HepG2 (cell line): ENCODE measurements around the gene TRMT10C. TPM values are rescaled to one million over a fixed set of nuclear protein-coding genes. Genes with fewer than 3 reads are reported as not detected.

Source experiments
- ARNT2 ChIP-seq: sonication (generic); formaldehyde crosslinking; IDR thresholded peaks from 2 replicates; pipeline ENCODE4 v1.8.0; 2022; ENCODE audit warnings: mild to moderate bottlenecking, low read depth, missing genetic modification reagents, moderate library complexity
- CC2D1A ChIP-seq: sonication (generic); formaldehyde crosslinking; IDR thresholded peaks from 2 replicates; pipeline ENCODE4 v1.8.1; 2023; ENCODE audit warnings: mild to moderate bottlenecking, missing genetic modification reagents
- CEBPG ChIP-seq: IDR thresholded peaks from 2 replicates; pipeline ENCODE4 v1.6.1; 2016
- ETV5 ChIP-seq: IDR thresholded peaks from 2 replicates; pipeline ENCODE4 v1.6.1; 2018; ENCODE audit warnings: missing biosample characterization, missing genetic modification reagents, inconsistent platforms, borderline replicate concordance
- HMG20B ChIP-seq: conservative IDR thresholded peaks from 2 replicates; pipeline ENCODE4 v1.6.1; 2016; ENCODE audit warnings: missing genetic modification reagents, missing compliant biosample characterization
- PRMT3 ChIP-seq: sonication (generic); formaldehyde crosslinking; IDR thresholded peaks from 2 replicates; pipeline ENCODE4 v1.8.1; 2022; ENCODE audit warnings: low read depth, mild to moderate bottlenecking, moderate library complexity, missing genetic modification reagents, borderline replicate concordance
- SATB2 ChIP-seq: sonication (generic); formaldehyde crosslinking; IDR thresholded peaks from 2 replicates; pipeline ENCODE4 v1.5.0; 2020; ENCODE audit warnings: missing genetic modification reagents
- SMARCE1 ChIP-seq: fragments of 450-650 bp; IDR thresholded peaks from 2 replicates; pipeline ENCODE4 v1.6.1; 2017; ENCODE audit warnings: borderline replicate concordance
- SOX6 ChIP-seq, 2 experiments: fragments of 450-650 bp in 1 of 2; sonication (generic) in 1 of 2; formaldehyde crosslinking in 1 of 2; IDR thresholded peaks; 2 replicates each; pipeline versions ENCODE4 v1.4.0 to v1.6.1; 2017 to 2020; ENCODE audit warnings: antibody characterized with exemption in 1 of 2, mild to moderate bottlenecking in 1 of 2, missing genetic modification reagents in 1 of 2
- SRF ChIP-seq: IDR thresholded peaks from 2 replicates; pipeline ENCODE4 v1.6.1; 2011; ENCODE audit warnings: mild to moderate bottlenecking, low read depth, low read length, moderate library complexity
- TCF7 ChIP-seq: sonication (generic); IDR thresholded peaks from 2 replicates; pipeline ENCODE4 v1.6.1; 2016; ENCODE audit warnings: antibody characterized with exemption, low read depth
- TP53 ChIP-seq: sonication (generic); formaldehyde crosslinking; conservative IDR thresholded peaks from 2 replicates; pipeline ENCODE4 v1.4.0; 2020; ENCODE audit warnings: missing genetic modification reagents
- ZFAT ChIP-seq: sonication (generic); formaldehyde crosslinking; conservative IDR thresholded peaks from 2 replicates; pipeline ENCODE4 v1.8.1; 2023; ENCODE audit warnings: missing genetic modification reagents, inconsistent platforms
- ZNF12 ChIP-seq: sonication (generic); formaldehyde crosslinking; IDR thresholded peaks from 2 replicates; pipeline ENCODE4 v1.5.0; 2020; ENCODE audit warnings: missing genetic modification reagents
- ZNF256 ChIP-seq: sonication (generic); formaldehyde crosslinking; conservative IDR thresholded peaks from 2 replicates; pipeline ENCODE4 v1.4.0; 2020; ENCODE audit warnings: missing genetic modification reagents
- ZNF34 ChIP-seq: sonication (generic); formaldehyde crosslinking; IDR thresholded peaks from 2 replicates; pipeline ENCODE4 v1.4.0; 2020; ENCODE audit warnings: mild to moderate bottlenecking, missing genetic modification reagents, borderline replicate concordance
- ZNF780A ChIP-seq: sonication (generic); formaldehyde crosslinking; IDR thresholded peaks from 2 replicates; pipeline ENCODE4 v1.8.0; 2022; ENCODE audit warnings: mild to moderate bottlenecking, missing genetic modification reagents, moderate library complexity
- ZSCAN29 ChIP-seq: sonication (generic); formaldehyde crosslinking; conservative IDR thresholded peaks from 2 replicates; pipeline ENCODE4 v1.4.0; 2020; ENCODE audit warnings: mild to moderate bottlenecking, missing genetic modification reagents
- polyA plus RNA-seq, 8 experiments: library from polyadenylated mRNA; depleted of rRNA in 3 of 8; stranded (reverse) in 7 of 8; unstranded in 1 of 8; fragments of >200 nt; fragmentation: Illumina TruSeq in 4 of 8; extraction: Trizol in 4 of 8; gene quantifications; 2 replicates each; pipeline versions ENCODE4 v1.2.1 to v1.2.3, GENCODE V29; 2011 to 2016; ENCODE audit warnings: low read depth in 4 of 8, missing spikeins in 1 of 8, mixed read lengths in 1 of 8; ENCODE audit not compliant: insufficient read depth in 1 of 8
- total RNA-seq, 5 experiments: library from RNA; depleted of rRNA; stranded (reverse); fragments of >200 nt; fragmentation: Illumina TruSeq; extraction: Trizol; gene quantifications; 2 replicates each; pipeline ENCODE4 v1.2.3, GENCODE V29; 2016; ENCODE audit warnings: low read depth in 1 of 5
- TF ChIP-seq, protein P1 (sequence below), 2 experiments: sonication (generic) in 1 of 2; formaldehyde crosslinking in 1 of 2; IDR thresholded peaks; 2 replicates each; pipeline versions ENCODE4 v1.6.1 to v1.9.0; 2014 to 2022; ENCODE audit warnings: antibody characterized with exemption in 1 of 2, borderline replicate concordance in 1 of 2, inconsistent platforms in 1 of 2, low read depth in 1 of 2, missing genetic modification reagents in 1 of 2
- TF ChIP-seq, protein P2 (sequence below): sonication (generic); formaldehyde crosslinking; IDR thresholded peaks from 2 replicates; pipeline ENCODE4 v1.8.0; 2022; ENCODE audit warnings: mild to moderate bottlenecking, missing genetic modification reagents, moderate library complexity
- TF ChIP-seq, protein P3 (sequence below): sonication (generic); formaldehyde crosslinking; IDR thresholded peaks from 2 replicates; pipeline ENCODE4 v1.5.0; 2020; ENCODE audit warnings: mild to moderate bottlenecking, missing genetic modification reagents

Gene TRMT10C
- total and polyA plus RNA-seq, 2 of the 13 experiments (the other 11 are each of a cell fraction or from before 2014, with no cell fraction given), result 10.8 to 39.2 TPM

DNA sequence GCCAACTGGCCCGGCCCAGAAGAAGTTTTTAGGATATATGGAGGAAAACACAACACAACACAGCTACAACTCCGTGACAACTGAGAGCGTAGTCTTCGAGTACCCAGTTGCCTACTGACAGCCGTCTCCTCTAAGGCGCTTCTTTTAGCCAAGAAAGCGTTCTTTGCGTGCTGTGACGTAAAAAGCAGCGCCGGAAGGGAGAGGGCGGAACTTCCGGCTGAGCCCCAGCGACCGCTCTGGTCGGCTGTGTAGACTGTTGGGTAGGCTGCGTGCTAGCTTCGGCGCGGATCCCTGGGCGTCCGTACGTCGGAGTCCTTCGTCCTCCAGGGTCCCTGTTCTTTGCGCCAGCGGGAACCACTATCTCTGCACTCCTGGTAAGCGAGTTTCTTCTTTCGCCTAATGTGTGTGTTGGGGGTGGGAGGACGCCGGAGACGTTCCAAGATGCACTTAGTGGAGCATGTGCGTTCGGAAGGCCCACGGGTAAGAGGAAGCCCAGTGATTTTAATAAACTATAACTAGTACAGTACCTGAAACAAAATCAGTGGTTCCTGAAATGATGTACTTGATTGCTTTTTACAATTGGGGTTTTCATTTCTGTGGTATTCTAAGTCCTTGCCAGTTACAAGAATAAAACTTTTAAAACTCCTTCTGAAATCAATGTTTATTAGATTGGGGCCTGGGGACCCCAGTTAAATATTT lies at the start of gene TRMT10C (continued):
- no peak for TF ChIP-seq SMARCE1
- TF ChIP-seq ZNF12 (CRISPR knock-in tag), result no peak
- peak; percentile 47; the same call in 1 of the 2 replicates for TF ChIP-seq ETV5 (CRISPR knock-in tag)
- TF ChIP-seq, protein P1, sequence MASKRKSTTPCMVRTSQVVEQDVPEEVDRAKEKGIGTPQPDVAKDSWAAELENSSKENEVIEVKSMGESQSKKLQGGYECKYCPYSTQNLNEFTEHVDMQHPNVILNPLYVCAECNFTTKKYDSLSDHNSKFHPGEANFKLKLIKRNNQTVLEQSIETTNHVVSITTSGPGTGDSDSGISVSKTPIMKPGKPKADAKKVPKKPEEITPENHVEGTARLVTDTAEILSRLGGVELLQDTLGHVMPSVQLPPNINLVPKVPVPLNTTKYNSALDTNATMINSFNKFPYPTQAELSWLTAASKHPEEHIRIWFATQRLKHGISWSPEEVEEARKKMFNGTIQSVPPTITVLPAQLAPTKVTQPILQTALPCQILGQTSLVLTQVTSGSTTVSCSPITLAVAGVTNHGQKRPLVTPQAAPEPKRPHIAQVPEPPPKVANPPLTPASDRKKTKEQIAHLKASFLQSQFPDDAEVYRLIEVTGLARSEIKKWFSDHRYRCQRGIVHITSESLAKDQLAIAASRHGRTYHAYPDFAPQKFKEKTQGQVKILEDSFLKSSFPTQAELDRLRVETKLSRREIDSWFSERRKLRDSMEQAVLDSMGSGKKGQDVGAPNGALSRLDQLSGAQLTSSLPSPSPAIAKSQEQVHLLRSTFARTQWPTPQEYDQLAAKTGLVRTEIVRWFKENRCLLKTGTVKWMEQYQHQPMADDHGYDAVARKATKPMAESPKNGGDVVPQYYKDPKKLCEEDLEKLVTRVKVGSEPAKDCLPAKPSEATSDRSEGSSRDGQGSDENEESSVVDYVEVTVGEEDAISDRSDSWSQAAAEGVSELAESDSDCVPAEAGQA (IDR thresholded peaks at IDR 0.05; ENCODE audit: low read depth), result peak; percentile 97
- TF ChIP-seq, protein P1 (CRISPR knock-in tag; IDR thresholded peaks at IDR 0.05; ENCODE audit: borderline replicate concordance), result no peak
- no peak for TF ChIP-seq TCF7
- TF ChIP-seq, protein P2, sequence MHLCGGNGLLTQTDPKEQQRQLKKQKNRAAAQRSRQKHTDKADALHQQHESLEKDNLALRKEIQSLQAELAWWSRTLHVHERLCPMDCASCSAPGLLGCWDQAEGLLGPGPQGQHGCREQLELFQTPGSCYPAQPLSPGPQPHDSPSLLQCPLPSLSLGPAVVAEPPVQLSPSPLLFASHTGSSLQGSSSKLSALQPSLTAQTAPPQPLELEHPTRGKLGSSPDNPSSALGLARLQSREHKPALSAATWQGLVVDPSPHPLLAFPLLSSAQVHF (CRISPR knock-in tag), result no peak
- peak; percentile 97 for TF ChIP-seq ZSCAN29 (CRISPR knock-in tag)
- 0 out of 2 replicates have a peak, but pooled peaks have one; percentile 37 for TF ChIP-seq ZFAT
- TF ChIP-seq ZNF256 (CRISPR knock-in tag), result no peak
- peak; percentile 66; the same call in 1 of the 2 replicates for TF ChIP-seq SRF
- TF ChIP-seq TP53, result no peak
- no peak; the same call in 1 of the 2 replicates for TF ChIP-seq HMG20B (CRISPR knock-in tag)
- no peak for TF ChIP-seq ZNF34 (CRISPR knock-in tag)
- TF ChIP-seq, protein P3, sequence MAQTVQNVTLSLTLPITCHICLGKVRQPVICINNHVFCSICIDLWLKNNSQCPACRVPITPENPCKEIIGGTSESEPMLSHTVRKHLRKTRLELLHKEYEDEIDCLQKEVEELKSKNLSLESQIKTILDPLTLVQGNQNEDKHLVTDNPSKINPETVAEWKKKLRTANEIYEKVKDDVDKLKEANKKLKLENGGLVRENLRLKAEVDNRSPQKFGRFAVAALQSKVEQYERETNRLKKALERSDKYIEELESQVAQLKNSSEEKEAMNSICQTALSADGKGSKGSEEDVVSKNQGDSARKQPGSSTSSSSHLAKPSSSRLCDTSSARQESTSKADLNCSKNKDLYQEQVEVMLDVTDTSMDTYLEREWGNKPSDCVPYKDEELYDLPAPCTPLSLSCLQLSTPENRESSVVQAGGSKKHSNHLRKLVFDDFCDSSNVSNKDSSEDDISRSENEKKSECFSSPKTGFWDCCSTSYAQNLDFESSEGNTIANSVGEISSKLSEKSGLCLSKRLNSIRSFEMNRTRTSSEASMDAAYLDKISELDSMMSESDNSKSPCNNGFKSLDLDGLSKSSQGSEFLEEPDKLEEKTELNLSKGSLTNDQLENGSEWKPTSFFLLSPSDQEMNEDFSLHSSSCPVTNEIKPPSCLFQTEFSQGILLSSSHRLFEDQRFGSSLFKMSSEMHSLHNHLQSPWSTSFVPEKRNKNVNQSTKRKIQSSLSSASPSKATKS (CRISPR knock-in tag), result no peak
- TF ChIP-seq CEBPG (CRISPR knock-in tag), result peak; percentile 42; the same call in 1 of the 2 replicates
- TF ChIP-seq SOX6 (IDR thresholded peaks at IDR 0.05), result no peak
- TF ChIP-seq SOX6 (CRISPR knock-in tag; IDR thresholded peaks at IDR 0.05), result peak; percentile 62
- TF ChIP-seq SATB2 (CRISPR knock-in tag), result peak; percentile 60; the same call in 1 of the 2 replicates
- TF ChIP-seq ZNF780A, result no peak
- TF ChIP-seq PRMT3 (CRISPR knock-in tag), result no peak
- 0 out of 2 replicates have a peak, but pooled peaks have one; percentile 15 for TF ChIP-seq CC2D1A (CRISPR knock-in tag)
- peak; percentile 70; the same call in 1 of the 2 replicates for TF ChIP-seq ARNT2
